Testis (tissue), 2 donors: Measurements from ENCODE around the gene SMIM23.

Source experiments
- CTCF ChIP-seq, 3 experiments: fragments of 450-650 bp in 2 of 3; fragments of 200-600 bp in 1 of 3; sonication (generic) in 1 of 3; IDR thresholded peaks; one replicate each; pipeline ENCODE4 v1.5.1; 2016 to 2019; ENCODE audit warnings: antibody characterized with exemption in 3 of 3, mild to moderate bottlenecking in 2 of 3, moderate library complexity in 1 of 3
- POLR2A ChIP-seq: fragments of 450-650 bp; IDR thresholded peaks from one replicate; pipeline ENCODE4 v1.6.1; 2017; ENCODE audit warnings: antibody characterized with exemption, mild to moderate bottlenecking, moderate library complexity

DNA sequence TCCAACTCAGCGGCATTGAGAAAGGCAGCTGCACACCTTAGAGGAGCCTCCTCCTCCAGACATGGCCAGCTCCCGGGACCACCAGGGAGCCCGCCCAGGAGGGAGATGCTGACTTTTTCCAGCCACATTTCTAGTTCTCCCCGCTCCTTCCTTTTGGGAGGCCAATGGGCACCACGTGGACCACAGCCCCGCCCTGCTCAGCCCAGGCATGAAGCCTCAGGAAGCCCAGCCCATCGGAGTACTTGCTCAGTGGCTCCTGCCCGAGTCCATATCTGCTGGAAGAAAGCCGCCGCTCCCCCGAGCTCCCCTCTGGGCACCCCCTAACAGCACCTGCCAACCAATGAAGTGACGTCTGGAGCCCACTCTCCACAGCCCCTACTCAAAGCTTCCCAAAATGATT, 52.4 kb downstream of the SMIM23 start:
- TF ChIP-seq CTCF (IDR thresholded peaks at IDR 0.05) (no peak), POLR2A (no peak)
